Karpas-422 (cell line): Measurements from ENCODE around the gene PER1. TPM values are rescaled to one million over a fixed set of nuclear protein-coding genes. Genes with fewer than 3 reads are reported as not detected.
"Not testable (repeated sequence)": the region's sequence is repeated elsewhere in the genome, so short reads cannot be mapped to it uniquely, and the experiment has no call there.

Source experiments
- DNase-seq: peaks from one replicate; pipeline ENCODE4 v3.0.0-alpha.2; 2015
- H2AFZ ChIP-seq: fragments of 200-600 bp; sonication (generic); 2 replicates; pipeline ENCODE4 v1.6.1; 2014; ENCODE audit warnings: antibody characterized with exemption, low read length, mixed read lengths
- H3K27ac ChIP-seq: fragments of 200-600 bp; sonication (generic); 2 replicates; pipeline ENCODE4 v1.5.1; 2014; ENCODE audit warnings: mild to moderate bottlenecking, low read length, moderate library complexity
- H3K27me3 ChIP-seq: fragments of 200-600 bp; sonication (generic); 2 replicates; pipeline ENCODE4 v1.6.1; 2014; ENCODE audit warnings: low read length, mixed read lengths
- H3K36me3 ChIP-seq: fragments of 200-600 bp; sonication (generic); 2 replicates; pipeline ENCODE4 v1.6.1; 2014; ENCODE audit warnings: low read length, mixed read lengths; ENCODE audit not compliant: insufficient read depth
- H3K4me1 ChIP-seq: fragments of 200-600 bp; sonication (generic); 2 replicates; pipeline ENCODE4 v1.6.1; 2014; ENCODE audit warnings: mild to moderate bottlenecking, low read length, mixed read lengths
- H3K4me2 ChIP-seq: fragments of 200-600 bp; sonication (generic); 2 replicates; pipeline ENCODE4 v1.6.1; 2014; ENCODE audit warnings: low read length, low read depth, mild to moderate bottlenecking; ENCODE audit not compliant: poor library complexity, severe bottlenecking
- H3K4me3 ChIP-seq: fragments of 200-600 bp; sonication (generic); 2 replicates; pipeline ENCODE4 v1.5.1; 2014; ENCODE audit warnings: mild to moderate bottlenecking, antibody characterized with exemption, low read length, mixed read lengths
- H3K79me2 ChIP-seq: fragments of 200-600 bp; sonication (generic); 2 replicates; pipeline ENCODE4 v1.6.1; 2014; ENCODE audit warnings: mild to moderate bottlenecking, low read length, mixed read lengths
- H3K9ac ChIP-seq: fragments of 200-600 bp; sonication (generic); 2 replicates; pipeline ENCODE4 v1.6.0; 2014; ENCODE audit warnings: low read length
- H3K9me2 ChIP-seq: fragments of 200-600 bp; sonication (generic), shearing (Covaris generic); replicated peaks from 2 replicates; pipeline ENCODE4 v1.6.0; 2014; ENCODE audit warnings: mild to moderate bottlenecking, low read length, moderate library complexity; ENCODE audit not compliant: insufficient read depth
- H3K9me3 ChIP-seq: fragments of 300-700, 200-600 bp; sonication (generic); 2 replicates; pipeline ENCODE4 v1.6.1; 2014; ENCODE audit warnings: low read length, mixed read lengths
- H4K20me1 ChIP-seq: fragments of 200-600 bp; sonication (generic); 2 replicates; pipeline ENCODE4 v1.6.1; 2014; ENCODE audit warnings: mild to moderate bottlenecking, antibody characterized with exemption, low read length, low read depth; ENCODE audit not compliant: insufficient read depth
- total RNA-seq: library from RNA; depleted of rRNA; stranded (reverse); fragments of >200 nt; shearing (Covaris generic); gene quantifications from 2 replicates; pipeline ENCODE4 v1.2.3, GENCODE V29; 2014; ENCODE audit warnings: low replicate concordance

Gene PER1
- total RNA-seq, 1 experiment from 2014 or later, result 24.0 TPM

GRCh38 chr17:8173871-8174322 is 21.7 kb upstream of the PER1 start:
- Histone ChIP-seq H3K36me3 (no peaks in the 10 kb centered on the region), H3K4me1 (peaks cover 37% of the 10 kb centered on the region), H3K27ac (peak overlapping the region; percentile 88), H3K4me2 (peak overlapping the region; percentile 92), H2AFZ (no peak overlapping the region), H3K27me3 (no peaks in the 10 kb centered on the region), H3K4me3 (peak overlapping the region; percentile 99), H3K9ac (peak overlapping the region; percentile 71), H3K9me2 (no peaks in the 10 kb centered on the region), H3K9me3 (no peaks in the 10 kb centered on the region), H4K20me1 (no peaks in the 10 kb centered on the region), H3K79me2 (peaks cover 11% of the 10 kb centered on the region)
- DNase-seq, result no peak

GRCh38 chr17:8173056-8173870 is 21.1 kb upstream of the PER1 start:
- no peaks in the 10 kb centered on the region for H3K9me2 ChIP-seq
- peak overlapping the region; percentile 71 for H3K9ac ChIP-seq
- H4K20me1 ChIP-seq, result no peaks in the 10 kb centered on the region
- H3K4me2 ChIP-seq, result peak overlapping the region; percentile 92
- no peaks in the 10 kb centered on the region for H3K9me3 ChIP-seq
- peaks cover 37% of the 10 kb centered on the region for H3K4me1 ChIP-seq
- no peak overlapping the region for H2AFZ ChIP-seq
- no peaks in the 10 kb centered on the region for H3K27me3 ChIP-seq
- no peaks in the 10 kb centered on the region for H3K36me3 ChIP-seq
- H3K4me3 ChIP-seq, result peak overlapping the region; percentile 99
- H3K27ac ChIP-seq, result peak overlapping the region; percentile 88
- H3K79me2 ChIP-seq, result peaks cover 11% of the 10 kb centered on the region
- DNase-seq, result peak; percentile 96

- not testable (repeated sequence) for H3K27me3 ChIP-seq, H3K36me3 ChIP-seq, H4K20me1 ChIP-seq, H3K79me2 ChIP-seq, H3K9me2 ChIP-seq, H3K4me3 ChIP-seq, DNase-seq, H3K9me3 ChIP-seq, H3K4me2 ChIP-seq, H3K27ac ChIP-seq, H3K9ac ChIP-seq, H2AFZ ChIP-seq
- H3K4me1 ChIP-seq, result peaks cover 24% of the 10 kb centered on the region
Observed at GRCh38 chr17:8170186-8170585, 18.0 kb upstream of the PER1 start.

GRCh38 chr17:8167526-8167925 is 15.3 kb upstream of the PER1 start:
- Histone ChIP-seq H3K36me3 (no peaks in the 10 kb centered on the region), H3K27me3 (no peaks in the 10 kb centered on the region), H3K79me2 (peaks cover 5% of the 10 kb centered on the region), H4K20me1 (no peaks in the 10 kb centered on the region), H3K4me2 (no peak overlapping the region), H3K9me2 (no peaks in the 10 kb centered on the region), H3K9ac (no peak overlapping the region), H3K27ac (no peak overlapping the region), H2AFZ (no peak overlapping the region), H3K4me3 (no peak overlapping the region), H3K4me1 (peaks cover 26% of the 10 kb centered on the region), H3K9me3 (no peaks in the 10 kb centered on the region)
- no peak for DNase-seq

- Histone ChIP-seq H3K27me3 (no peaks in the 10 kb centered on the region), H3K27ac (no peak overlapping the region), H3K4me1 (peaks cover 26% of the 10 kb centered on the region), H3K9me2 (no peaks in the 10 kb centered on the region), H4K20me1 (peaks cover 6% of the 10 kb centered on the region), H3K4me2 (no peak overlapping the region), H3K9me3 (no peaks in the 10 kb centered on the region), H3K36me3 (no peaks in the 10 kb centered on the region), H3K79me2 (peaks cover 13% of the 10 kb centered on the region), H3K4me3 (no peak overlapping the region), H3K9ac (no peak overlapping the region), H2AFZ (no peak overlapping the region)
- DNase-seq, result no peak
Observed at GRCh38 chr17:8166731-8167130, 14.5 kb upstream of the PER1 start.

- H2AFZ ChIP-seq, result peak overlapping the region; percentile 94; the same call in 1 of the 2 replicates
- H3K9ac ChIP-seq, result peak overlapping the region; percentile 96
- H3K27me3 ChIP-seq, result no peaks in the 10 kb centered on the region
- peak overlapping the region; percentile 86; the same call in 1 of the 2 replicates for H3K4me3 ChIP-seq
- H3K9me3 ChIP-seq, result no peaks in the 10 kb centered on the region
- H3K79me2 ChIP-seq, result peaks cover 23% of the 10 kb centered on the region
- no peaks in the 10 kb centered on the region for H3K9me2 ChIP-seq
- peaks cover 6% of the 10 kb centered on the region; the same call in 1 of the 2 replicates for H3K36me3 ChIP-seq
- H3K4me2 ChIP-seq, result peak overlapping the region; percentile 88
- peak overlapping the region; percentile 81 for H3K27ac ChIP-seq
- no peak for DNase-seq
- peaks cover 43% of the 10 kb centered on the region for H3K4me1 ChIP-seq
- peaks cover 12% of the 10 kb centered on the region for H4K20me1 ChIP-seq
Observed at GRCh38 chr17:8164815-8165131, 12.6 kb upstream of the PER1 start.

- Histone ChIP-seq H4K20me1 (peaks cover 12% of the 10 kb centered on the region), H3K4me1 (peaks cover 49% of the 10 kb centered on the region), H3K27me3 (no peaks in the 10 kb centered on the region), H2AFZ (peak overlapping the region; percentile 94; the same call in 1 of the 2 replicates), H3K9me2 (no peaks in the 10 kb centered on the region), H3K4me2 (peak overlapping the region; percentile 88), H3K9ac (peak overlapping the region; percentile 96), H3K9me3 (no peaks in the 10 kb centered on the region), H3K27ac (peak overlapping the region; percentile 81), H3K79me2 (peaks cover 27% of the 10 kb centered on the region), H3K36me3 (peaks cover 11% of the 10 kb centered on the region; the same call in 1 of the 2 replicates), H3K4me3 (peak overlapping the region; percentile 86)
- DNase-seq, result peak; percentile 86
Observed at GRCh38 chr17:8163978-8164814, 12.0 kb upstream of the PER1 start.
